COLO668 (cell line): Measurements from ENCODE around the gene SIGLEC14.
"Not testable (repeated sequence)": the region's sequence is repeated elsewhere in the genome, so short reads cannot be mapped to it uniquely, and the experiment has no call there.

Source experiments
- DNase-seq: peaks from one replicate; lab custom pipeline; 2025; ENCODE audit not compliant: unreplicated experiment; lab: John Stamatoyannopoulos, UW

The SIGLEC14 gene

DNA sequence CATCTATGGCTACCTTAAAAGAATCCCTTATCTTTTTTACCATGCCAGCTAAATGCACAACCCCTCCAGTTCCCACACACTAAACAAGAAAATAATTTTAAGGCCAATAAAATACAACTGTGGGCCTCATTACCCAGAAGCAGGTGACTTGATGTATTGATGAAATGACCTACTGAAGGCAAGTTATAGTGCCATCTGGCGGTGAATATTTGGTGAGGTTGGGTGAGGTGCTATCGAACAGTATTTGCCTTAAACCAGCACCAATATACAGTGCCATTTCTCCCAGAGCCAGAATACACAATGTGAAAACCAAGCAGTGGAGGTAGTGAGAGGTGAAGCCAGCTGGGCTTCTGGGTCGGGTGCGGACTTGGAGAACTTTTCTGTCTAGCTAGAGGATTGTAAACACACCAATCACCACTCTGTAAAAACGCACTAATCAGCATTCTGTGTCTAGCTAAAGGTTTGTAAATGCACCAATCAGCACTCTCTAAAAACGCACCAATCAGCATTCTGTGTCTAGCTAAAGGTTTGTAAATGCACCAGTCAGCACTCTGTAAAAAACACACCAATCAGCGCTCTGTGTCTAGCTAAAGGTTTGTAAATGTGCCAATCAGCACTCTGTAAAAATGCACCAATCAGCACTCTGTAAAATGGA lies 29.4 kb upstream of the SIGLEC14 start:
- DNase-seq = peak; percentile 3

DNA sequence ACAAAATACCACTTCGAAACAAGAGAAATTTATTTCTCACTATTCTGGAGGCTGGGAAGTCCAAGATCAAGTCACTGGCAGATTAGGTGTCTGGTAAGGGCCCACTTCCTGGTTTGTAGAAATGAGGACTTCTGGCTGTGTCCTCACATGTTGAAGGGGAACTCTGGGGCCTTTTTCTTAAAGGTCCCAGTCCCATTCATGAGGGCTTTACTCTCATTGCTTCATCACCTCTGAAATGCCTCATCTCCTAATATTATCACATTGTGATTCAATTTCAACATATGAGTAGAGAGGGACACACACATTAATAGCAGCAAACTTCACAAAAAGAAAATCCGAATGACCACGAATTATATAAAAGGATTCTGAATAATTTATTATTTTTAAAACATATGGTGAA lies 21.6 kb upstream of the SIGLEC14 start:
- DNase-seq = no peak

DNA sequence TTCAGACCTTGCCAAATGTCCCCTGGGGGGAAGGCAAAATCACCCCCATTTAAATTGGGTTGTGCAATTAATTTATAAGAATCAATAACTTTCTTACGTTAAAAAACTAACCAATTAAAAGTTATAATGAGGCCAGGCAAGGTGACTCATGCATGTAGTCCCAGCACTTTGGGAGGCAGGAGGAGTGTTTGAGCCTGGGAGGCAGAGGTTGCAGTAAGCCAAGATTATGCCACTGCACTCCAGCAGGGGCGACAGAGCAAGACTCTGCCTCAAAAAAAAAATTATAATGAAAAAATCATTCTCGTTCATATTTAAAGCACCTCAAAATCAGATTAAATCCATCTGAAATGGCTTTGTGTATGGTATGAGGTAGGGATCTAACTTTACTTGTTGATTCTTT lies 18.4 kb upstream of the SIGLEC14 start:
- no peak for DNase-seq

DNA sequence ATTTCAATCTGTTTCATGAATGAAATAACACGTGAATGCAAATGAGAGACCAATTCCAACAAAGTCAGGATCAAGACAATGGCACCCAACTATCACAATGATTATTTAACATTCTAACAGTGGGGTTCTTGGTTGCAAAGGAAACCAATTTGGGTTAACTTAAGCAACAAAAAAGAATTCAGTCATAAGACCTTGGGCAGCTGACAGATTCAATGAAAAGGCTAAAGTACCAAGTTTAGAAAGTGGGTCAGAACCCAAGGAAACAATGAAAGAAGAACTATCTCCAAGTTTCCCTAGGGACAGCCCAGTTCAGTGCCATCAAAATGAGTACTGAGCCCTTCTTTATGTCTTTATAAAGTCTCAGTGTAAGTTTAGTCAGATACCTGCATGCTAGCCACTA lies 17.5 kb upstream of the SIGLEC14 start:
- DNase-seq = no peak

DNA sequence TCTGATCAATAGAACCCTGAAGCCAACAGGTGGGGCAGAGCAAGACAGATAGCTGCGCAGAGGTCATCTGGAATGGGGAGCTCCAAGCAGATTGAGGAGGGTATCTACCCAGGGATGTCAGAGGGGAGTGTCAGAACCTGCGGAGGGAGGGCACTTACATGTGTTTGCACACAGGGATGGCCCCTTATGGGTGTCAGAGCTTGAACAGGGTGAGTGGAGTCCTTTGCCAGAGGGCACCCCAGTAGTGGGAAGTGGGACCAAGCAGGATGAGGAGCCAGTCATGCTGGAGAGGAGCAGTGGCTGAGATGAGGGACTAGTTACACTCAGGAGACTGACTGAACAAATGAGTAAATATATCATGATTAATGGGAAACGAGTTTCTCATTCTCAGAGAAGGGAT lies 17.0 kb upstream of the SIGLEC14 start:
- DNase-seq = no peak

DNA sequence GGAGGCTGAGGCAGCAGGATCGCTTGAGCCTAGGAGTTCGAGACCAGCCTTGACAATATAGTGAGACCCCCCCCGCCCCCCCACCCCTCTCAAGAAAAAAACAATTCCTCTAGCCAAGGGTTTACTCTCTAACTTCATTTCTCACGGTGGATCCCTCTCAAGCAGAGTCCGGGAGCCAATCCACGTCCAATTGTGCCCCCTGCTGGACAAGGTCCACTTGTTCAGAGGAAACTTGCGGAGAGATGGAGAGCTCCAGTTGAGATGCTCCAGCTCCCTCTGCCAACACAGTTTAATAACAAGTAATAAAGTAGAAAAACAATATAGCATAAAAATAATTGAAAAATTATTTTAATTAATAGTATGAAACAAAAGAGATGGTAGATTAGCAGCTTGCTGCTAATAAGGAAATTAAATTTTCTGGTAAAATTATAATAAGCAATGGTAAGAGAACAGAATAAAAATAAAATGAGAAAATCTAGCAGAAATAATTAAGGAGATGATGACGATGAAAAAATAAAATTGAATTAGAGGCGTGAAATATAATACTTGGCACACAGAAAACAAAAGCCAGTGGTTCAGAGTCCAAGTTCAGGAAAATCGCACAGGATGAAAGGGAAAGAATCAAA lies 14.5 kb upstream of the SIGLEC14 start:
- peak; percentile 53 for DNase-seq

DNA sequence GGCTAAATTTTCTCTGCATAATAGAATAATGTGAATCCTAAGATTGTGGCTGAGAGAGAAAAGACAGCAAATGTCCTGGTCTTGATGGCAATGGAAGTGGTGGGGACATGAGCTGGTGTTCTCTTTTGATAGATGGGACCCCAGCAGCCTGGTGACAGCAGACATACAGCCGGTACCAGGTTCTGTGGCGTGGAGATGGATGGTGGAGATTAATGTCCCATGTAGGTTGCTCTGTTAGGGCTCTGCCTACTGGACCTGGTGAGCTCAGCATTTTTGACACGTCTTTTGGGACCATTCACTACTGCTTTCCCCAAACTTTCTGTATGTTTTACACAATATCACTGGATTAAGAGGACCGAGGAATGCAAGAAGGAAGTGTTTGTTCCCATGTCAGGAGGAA lies 8.2 kb upstream of the SIGLEC14 start:
- no peak for DNase-seq

DNA sequence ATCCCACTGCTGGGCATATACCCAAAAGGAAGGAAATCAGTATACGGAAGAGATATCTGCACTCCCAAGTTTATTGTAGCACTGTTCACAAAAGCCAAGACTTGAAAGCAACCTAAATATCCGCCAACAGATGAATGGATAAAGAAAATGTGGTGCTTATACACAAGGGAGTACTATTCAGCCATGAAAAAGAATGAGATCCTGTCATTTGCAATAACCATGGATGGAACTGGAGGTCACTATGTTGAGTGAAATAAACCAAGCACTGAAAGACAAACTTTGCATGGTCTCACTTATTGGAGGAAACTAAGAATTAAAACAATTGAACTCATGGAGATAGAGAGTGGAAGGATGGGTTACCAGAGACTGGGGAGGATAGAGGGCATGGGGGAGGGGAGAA lies 6.5 kb upstream of the SIGLEC14 start:
- no peak for DNase-seq

DNA sequence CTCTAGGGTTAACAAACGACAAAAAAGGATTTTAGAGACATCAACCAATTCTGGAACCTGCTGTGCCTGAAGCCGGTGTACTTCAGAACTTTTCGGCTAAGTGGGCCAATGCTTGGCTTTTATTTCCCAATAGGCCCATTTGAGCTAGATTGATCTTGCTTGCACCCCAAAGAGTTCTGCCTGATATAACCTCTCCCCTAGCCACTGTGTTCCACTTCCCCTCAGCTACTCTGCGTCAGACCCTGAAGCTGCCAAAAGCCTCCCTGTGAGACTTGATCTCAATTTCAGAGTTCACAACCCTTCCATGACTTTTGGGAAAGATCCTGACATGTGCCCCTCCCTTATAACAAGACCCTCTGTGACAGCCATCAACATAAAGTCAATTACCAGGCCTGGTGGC lies 5.6 kb upstream of the SIGLEC14 start:
- DNase-seq = no peak

DNA sequence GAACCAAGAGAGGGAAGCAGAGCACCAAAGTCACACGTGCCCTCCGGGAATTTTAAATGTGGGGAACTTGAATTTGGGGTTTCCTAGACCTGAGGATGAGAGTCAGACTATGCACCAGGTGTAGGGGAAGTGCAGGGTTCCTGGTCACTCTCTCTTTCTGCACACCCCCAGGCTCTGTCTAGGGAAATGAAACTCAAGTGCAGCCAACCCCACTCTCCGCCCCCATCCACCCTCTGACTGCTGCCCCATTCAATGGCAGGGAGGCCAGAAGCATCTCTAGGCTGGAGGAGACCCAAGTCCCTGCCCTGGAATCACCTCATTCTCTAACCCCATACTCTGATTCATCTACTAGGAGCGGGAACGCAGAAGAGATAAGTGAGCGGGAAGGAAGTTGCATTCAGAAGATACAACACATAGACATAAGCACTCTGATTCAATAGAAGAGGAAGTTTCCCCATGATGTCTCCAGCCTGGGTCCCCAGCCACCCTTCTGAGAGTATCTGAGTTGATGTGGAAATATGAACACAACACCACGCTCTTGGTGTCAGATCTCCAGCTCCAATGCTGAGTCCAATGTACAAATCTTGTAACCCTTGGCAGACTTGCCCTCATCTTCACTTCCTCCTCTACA lies 4.7 kb upstream of the SIGLEC14 start:
- DNase-seq = no peak

DNA sequence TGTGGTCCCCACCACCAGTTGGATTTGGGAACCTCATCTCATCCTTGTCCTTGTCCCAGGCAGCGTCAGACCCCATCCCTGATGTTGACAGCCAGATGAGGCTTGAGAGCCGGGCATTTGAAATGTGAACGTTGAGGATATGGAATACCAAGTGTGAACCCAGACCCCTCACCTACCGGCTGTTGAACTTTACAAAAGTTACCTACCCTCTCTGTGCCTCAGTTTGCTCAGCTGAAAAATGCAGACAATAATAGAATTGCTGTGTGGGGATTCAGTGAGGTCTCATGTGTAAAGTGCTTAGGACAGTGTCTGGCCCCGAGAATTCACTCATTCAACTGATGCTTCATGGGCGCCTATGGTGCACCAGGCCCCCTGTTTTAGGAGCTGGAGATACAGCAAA lies 693 bp upstream of the SIGLEC14 start:
- DNase-seq = no peak

DNA sequence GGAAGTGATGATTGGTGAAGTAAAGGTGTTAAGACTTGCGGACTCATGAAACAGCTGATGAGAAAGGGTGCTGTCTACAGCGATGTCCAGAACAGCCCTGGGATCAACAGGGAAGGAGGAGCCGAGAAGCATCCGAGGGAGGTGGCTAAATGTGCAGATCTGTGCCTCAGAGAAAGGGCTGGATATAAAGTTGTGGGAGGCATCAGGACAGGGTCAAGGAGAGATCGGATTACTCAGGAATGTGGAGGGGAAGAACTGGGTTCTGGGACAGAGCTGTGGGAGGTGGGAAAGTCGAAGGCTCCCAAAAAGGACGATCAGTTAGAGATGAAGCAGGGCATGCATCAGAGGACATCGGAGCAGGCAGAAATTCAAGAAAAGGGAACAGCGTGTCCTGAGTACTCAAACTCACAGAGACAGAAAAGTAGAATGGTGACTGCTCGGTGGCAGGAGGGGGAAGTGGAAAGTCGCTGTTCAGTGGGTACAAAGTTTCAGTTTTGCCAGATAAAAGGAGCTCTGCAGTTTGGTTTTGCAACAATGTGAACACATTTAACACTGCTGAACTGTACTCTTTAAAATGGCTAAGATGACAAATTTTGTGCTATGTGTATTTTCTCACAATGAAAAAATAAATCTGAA lies 1.9 kb downstream of the SIGLEC14 start:
- no peak for DNase-seq

DNA sequence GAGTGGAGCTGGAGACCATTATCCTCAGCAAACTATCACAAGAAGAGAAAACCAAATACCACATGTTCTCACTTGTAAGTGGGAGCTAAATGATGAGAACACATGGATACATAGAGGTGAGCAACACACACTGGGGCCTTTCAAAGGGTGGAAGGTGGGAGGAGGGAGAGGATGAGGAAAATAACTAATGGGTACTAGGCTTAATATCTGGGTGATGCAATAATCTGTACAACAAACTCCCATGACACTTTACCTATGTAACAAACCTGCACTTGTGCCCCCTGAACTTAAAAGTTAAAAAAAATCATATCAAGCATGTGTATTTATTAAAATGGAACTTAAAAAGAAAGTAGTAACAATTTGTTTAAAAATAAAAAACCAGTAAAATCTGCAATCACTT lies 5.0 kb downstream of the SIGLEC14 start:
- DNase-seq = no peak

DNA sequence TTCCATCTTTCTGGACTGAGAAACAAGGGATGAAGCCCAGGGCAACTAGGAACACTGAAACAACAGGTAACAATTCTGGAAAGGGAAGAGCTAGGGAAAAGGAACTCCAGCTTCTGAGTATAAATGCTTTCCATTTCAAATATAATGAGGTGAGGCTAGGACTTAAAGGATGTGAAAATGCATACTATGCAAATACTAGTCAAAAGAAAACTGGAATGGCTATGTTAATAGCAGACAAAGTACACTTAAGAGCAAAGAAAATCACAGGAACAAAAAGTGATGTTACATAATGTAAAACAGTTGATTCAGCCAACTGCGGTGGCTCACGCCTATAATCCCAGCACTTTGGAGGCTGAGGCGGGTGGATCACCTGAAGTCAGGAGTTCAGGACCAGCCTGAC lies 6.2 kb downstream of the SIGLEC14 start:
- no peak for DNase-seq

DNA sequence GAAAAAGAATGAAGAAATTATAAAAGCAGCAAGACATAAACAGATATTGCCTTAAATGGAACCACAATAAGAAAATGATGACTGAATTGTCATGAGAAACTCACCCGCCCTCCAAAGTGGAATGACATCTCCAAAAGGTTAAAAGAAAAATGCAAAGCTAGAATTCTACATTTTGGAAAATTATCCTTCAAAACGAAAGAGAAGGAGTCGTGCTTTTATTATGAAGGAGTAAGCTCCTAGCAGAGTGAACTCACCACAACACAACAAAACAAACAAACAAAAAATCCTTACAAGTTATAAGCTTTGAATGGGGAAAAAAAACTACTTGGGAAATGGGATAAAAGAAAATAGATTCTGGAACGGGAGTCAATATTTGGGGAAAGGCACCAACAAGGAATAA lies 6.7 kb downstream of the SIGLEC14 start:
- DNase-seq = no peak

DNA sequence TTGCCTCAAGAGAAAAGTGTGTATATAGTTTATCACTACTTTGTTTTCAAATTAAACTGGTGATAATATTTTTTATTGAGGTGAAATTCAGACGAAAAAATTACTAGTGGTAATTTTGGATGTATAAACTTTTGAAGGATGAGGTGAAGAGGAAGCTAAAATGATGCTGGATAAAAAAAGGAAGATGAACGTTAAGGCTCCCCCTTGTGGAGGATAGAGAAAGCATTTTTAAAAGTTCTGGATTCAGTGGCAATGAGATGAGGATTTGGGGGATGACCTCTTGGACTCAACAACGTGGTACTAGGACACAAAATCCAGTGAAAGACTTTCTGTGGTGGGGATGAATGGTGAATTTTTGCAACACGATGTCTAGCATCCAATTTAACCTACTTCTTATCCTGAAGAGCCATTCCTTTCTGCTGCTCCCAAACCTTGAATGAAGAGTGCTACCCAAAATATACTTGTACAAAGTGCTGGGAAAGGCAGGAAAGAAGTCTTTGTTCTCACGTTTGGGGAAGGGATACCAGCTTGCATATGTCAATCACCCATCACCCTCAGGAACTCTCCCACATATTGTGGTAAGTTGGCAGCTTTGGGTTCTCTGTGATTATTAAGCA lies 9.2 kb downstream of the SIGLEC14 start:
- no peak for DNase-seq

DNA sequence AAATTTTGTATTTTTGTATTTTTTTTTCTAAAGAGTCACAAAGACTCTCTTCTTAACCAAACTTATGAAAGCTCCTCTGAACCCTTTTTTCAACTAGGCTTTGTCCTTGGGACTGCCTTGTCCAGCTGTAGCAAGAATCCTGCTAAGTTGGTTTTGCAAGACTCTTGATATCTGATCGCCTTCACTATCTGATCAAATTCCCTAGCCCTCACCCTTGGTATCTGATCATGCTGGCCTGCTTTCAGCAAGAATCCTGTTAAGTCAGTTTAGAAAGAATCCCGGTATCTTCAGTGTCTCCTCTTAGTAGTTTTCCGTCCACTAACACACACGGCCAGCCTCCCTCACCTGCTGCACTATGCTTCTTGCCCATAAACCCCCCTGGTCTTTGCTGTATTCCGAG lies 14.5 kb downstream of the SIGLEC14 start:
- DNase-seq = no peak

DNA sequence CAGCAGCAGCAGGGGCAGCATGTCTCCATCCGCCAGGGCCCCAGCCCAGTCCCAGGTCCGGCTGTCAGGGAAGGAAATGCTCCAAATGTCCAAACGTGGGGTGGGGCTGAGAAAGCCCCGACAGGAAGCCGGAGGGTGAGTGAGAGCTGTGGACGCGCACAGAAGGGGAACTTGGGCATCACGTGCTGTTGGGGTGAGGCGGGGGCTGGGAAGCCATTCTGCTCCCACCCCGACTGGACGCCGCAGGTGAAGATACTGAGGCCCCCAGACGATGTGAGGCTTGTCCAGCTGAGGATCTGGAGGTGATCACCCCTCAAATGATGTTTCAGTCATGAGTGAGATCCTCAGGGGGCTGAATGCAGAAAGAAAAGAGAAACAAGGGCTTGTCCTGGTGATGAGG lies 16.3 kb downstream of the SIGLEC14 start, which contains the start of gene SIGLEC5:
Gene SIGLEC5 (minus strand): TSS at position 87 of the 400 bp plus-strand sequence. CDS start 66 bp downstream, at position 21.
- not testable (repeated sequence) for DNase-seq

DNA sequence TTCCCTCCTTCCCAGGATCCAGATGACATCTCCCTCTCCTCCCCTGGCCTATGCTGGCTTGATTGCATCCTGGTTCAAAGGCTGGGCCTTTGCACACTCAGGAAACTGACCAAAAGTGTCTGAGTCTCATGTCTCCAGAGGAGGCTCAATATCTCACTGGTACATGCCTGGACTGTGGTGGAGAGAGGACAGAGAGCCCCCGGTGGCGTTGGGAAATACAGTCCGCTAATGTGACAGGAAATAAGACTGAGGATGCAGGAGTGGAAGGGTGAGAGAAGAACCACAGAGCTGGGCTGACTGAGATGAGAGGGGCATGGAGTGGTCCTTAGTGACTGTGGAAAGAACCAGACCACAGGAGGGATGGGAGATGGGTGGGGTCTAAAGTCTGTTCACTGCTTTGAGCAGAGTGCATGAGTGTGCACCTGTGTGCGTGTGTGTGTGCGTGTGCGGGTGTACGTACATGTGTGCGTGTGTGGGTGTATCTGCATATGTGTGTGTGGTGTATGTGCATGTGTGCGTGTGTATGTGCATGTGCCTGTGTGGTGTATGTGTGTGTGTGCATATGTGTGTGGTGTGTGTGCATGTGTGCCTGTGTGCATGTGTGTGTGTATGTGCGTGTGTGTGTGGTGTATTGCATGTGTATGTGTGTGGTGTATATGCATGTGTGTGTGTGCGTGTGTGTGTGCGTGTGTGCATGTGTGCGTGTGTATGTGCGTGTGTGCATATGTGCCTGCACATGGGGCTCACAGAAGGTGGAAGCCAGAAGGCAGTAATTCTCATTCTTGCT lies 18.3 kb downstream of the SIGLEC14 start:
- no peak for DNase-seq

DNA sequence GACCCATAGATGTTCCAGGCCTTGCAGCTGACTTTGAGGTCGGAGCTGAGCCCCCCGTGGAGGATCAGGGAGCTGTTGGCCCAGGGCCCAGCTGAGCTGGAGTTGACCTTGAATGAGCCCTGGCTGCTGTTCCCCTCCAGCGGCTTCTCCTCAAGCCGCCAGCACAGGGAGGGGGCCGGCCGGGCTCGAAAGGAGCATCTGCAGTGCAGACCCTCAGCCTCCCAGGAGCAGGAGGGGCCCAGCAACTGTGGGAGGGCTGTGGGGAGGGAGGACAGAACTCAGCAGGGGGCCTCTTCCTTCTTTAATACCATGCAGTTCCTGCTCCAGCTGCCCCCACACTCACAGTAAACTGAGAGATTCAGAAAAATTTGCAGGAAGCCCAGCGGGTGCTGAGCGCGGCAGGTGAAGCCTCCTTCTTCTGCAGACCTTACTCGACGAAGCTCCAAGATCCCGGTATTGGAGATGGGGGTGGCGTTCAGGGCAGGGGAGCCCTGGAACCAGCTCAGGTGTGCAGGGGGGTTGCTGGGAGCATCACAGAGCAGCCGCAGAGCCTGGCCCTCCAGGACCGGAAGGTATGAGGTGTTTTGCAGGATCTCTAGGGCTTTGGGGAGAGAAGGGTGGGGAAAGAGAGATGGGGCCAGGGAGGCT lies 19.0 kb downstream of the SIGLEC14 start:
- DNase-seq = no peak
